Mesenchymal stem cell (in vitro differentiated cells and primary cell): Measurements from ENCODE around the gene SC5D.

Source experiments
- DNase-seq: peaks from one replicate; pipeline ENCODE4 v3.0.0-alpha.2; 2013
- H2AFZ ChIP-seq: one replicate; pipeline ENCODE4 v1.6.1; 2013; ENCODE audit warnings: low read depth, mild to moderate bottlenecking, control low read depth, inconsistent platforms, low read length, moderate library complexity
- H2AK5ac ChIP-seq: 2 replicates; pipeline ENCODE4 v1.6.1; 2013; ENCODE audit warnings: low read length, moderate library complexity, mild to moderate bottlenecking, inconsistent platforms; ENCODE audit not compliant: severe bottlenecking
- H2BK120ac ChIP-seq: one replicate; pipeline ENCODE4 v1.6.1; 2013; ENCODE audit warnings: low read depth, mild to moderate bottlenecking, inconsistent platforms, low read length, moderate library complexity
- H2BK12ac ChIP-seq, 2 experiments: one replicate each; pipeline ENCODE4 v1.6.1; 2013; ENCODE audit warnings: inconsistent platforms in 2 of 2, low read length in 2 of 2, mild to moderate bottlenecking in 2 of 2, moderate library complexity in 2 of 2, control low read depth in 1 of 2
- H2BK15ac ChIP-seq: one replicate; pipeline ENCODE4 v1.6.1; 2013; ENCODE audit warnings: mild to moderate bottlenecking, low read depth, inconsistent platforms; ENCODE audit not compliant: poor library complexity, severe bottlenecking
- H2BK5ac ChIP-seq: 2 replicates; pipeline ENCODE4 v1.6.1; 2013; ENCODE audit warnings: low read depth, mild to moderate bottlenecking, low read length, control low read depth, inconsistent platforms; ENCODE audit not compliant: poor library complexity, severe bottlenecking
- H3K14ac ChIP-seq, 2 experiments: one replicate each; pipeline ENCODE4 v1.6.1; 2013; ENCODE audit warnings: inconsistent platforms in 2 of 2, low read length in 2 of 2, control low read depth in 1 of 2, mild to moderate bottlenecking in 1 of 2, moderate library complexity in 1 of 2
- H3K18ac ChIP-seq, 2 experiments: one replicate each; pipeline ENCODE4 v1.6.1; 2013; ENCODE audit warnings: inconsistent platforms in 2 of 2, low read length in 2 of 2, control low read depth in 1 of 2, low read depth in 1 of 2, mild to moderate bottlenecking in 1 of 2
- H3K23ac ChIP-seq, 2 experiments: one replicate each; pipeline ENCODE4 v1.6.1; 2013; ENCODE audit warnings: inconsistent platforms in 2 of 2, low read length in 2 of 2, mild to moderate bottlenecking in 2 of 2, moderate library complexity in 2 of 2, control low read depth in 1 of 2
- H3K27ac ChIP-seq: 2 replicates; pipeline ENCODE4 v1.5.1; 2013; ENCODE audit warnings: mild to moderate bottlenecking, moderate library complexity, low read length, control low read depth, inconsistent platforms; ENCODE audit not compliant: poor library complexity, severe bottlenecking
- H3K27me3 ChIP-seq, 2 experiments: 2 replicates each; pipeline versions ENCODE4 v1.6.1 to v1.7.0; 2013; ENCODE audit warnings: low read length in 2 of 2, mild to moderate bottlenecking in 2 of 2, moderate library complexity in 2 of 2, control low read depth in 1 of 2, inconsistent platforms in 1 of 2; ENCODE audit not compliant: control insufficient read depth in 1 of 2, insufficient read depth in 1 of 2
- H3K36me3 ChIP-seq, 2 experiments: 2 replicates each; pipeline versions ENCODE4 v1.6.1 to v1.7.0; 2013; ENCODE audit warnings: low read length in 2 of 2, control low read depth in 1 of 2, inconsistent platforms in 1 of 2, low read depth in 1 of 2, mild to moderate bottlenecking in 1 of 2; ENCODE audit not compliant: insufficient read depth in 2 of 2, control insufficient read depth in 1 of 2
- H3K4ac ChIP-seq, 2 experiments: one replicate each; pipeline ENCODE4 v1.6.1; 2013; ENCODE audit warnings: inconsistent platforms in 2 of 2, low read length in 2 of 2, mild to moderate bottlenecking in 2 of 2, moderate library complexity in 2 of 2, control low read depth in 1 of 2, low read depth in 1 of 2
- H3K4me1 ChIP-seq: 2 replicates; pipeline ENCODE4 v1.6.1; 2013; ENCODE audit warnings: low read depth, low read length, control low read depth; ENCODE audit not compliant: control insufficient read depth, insufficient read depth
- H3K4me2 ChIP-seq: 2 replicates; pipeline ENCODE4 v1.6.1; 2013; ENCODE audit warnings: low read length, mild to moderate bottlenecking, inconsistent platforms; ENCODE audit not compliant: poor library complexity, severe bottlenecking
- H3K4me3 ChIP-seq, 2 experiments: 2 replicates each; pipeline versions ENCODE4 v1.5.1 to v1.7.0; 2013; ENCODE audit warnings: low read length in 2 of 2, mild to moderate bottlenecking in 2 of 2, control low read depth in 1 of 2, low read depth in 1 of 2; ENCODE audit not compliant: insufficient read depth in 1 of 2
- H3K79me1 ChIP-seq: replicated peaks from 2 replicates; pipeline ENCODE4 v1.6.1; 2013; ENCODE audit warnings: mild to moderate bottlenecking, control low read depth, low read length, inconsistent platforms; ENCODE audit not compliant: poor library complexity, severe bottlenecking
- H3K9ac ChIP-seq: 2 replicates; pipeline ENCODE4 v1.7.0; 2013; ENCODE audit warnings: mild to moderate bottlenecking, low read length, moderate library complexity
- H3K9me3 ChIP-seq: 2 replicates; pipeline ENCODE4 v1.7.0; 2013; ENCODE audit warnings: mild to moderate bottlenecking, low read length; ENCODE audit not compliant: control insufficient read depth
- H4K8ac ChIP-seq: one replicate; pipeline ENCODE4 v1.6.1; 2013; ENCODE audit warnings: inconsistent platforms, mild to moderate bottlenecking, low read length, moderate library complexity
- H4K91ac ChIP-seq: one replicate; pipeline ENCODE4 v1.6.1; 2013; ENCODE audit warnings: mild to moderate bottlenecking, low read length, inconsistent platforms
- WGBS: methylation state at CpG from one replicate; pipeline ENCODE4 v1.1.7; 2013; ENCODE audit warnings: mixed read lengths; 5-methylcytosine and 5-hydroxymethylcytosine counted together

SC5D gene

GRCh38 chr11:121338536-121338935 lies 46.0 kb downstream of the SC5D start:
- 86% methylated on average over 11 of the region's 11 CpGs for WGBS
- Histone ChIP-seq H3K18ac (no peak overlapping the region), H3K27ac (no peak overlapping the region), H3K9me3 (no peaks in the 10 kb centered on the region), H2AFZ (no peak overlapping the region), H4K91ac (no peak overlapping the region), H3K14ac (no peak overlapping the region), H3K4me1 (no peaks in the 10 kb centered on the region), H3K23ac (no peak overlapping the region), H3K9ac (no peak overlapping the region), H2BK120ac (no peak overlapping the region), H3K4me2 (no peak overlapping the region), H3K79me1 (no peaks in the 10 kb centered on the region), H4K8ac (no peak overlapping the region), H2BK5ac (no peak overlapping the region), H3K36me3 (no peaks in the 10 kb centered on the region), H3K4me3 (no peak overlapping the region), H2AK5ac (no peak overlapping the region), H2BK15ac (no peak overlapping the region), H3K4ac (no peak overlapping the region), H3K27me3 (peaks cover 5 to 62% of the 10 kb centered on the region in 2 experiments), H2BK12ac (no peak overlapping the region)
- DNase-seq: no peak

- H3K27ac ChIP-seq: no peak overlapping the region
- H3K18ac ChIP-seq: no peak overlapping the region
- no peak overlapping the region for H3K14ac ChIP-seq
- no peak overlapping the region for H2BK5ac ChIP-seq
- no peak overlapping the region for H3K9ac ChIP-seq
- 90% methylated on average over 3 of the region's 4 CpGs for WGBS
- no peak overlapping the region for H4K8ac ChIP-seq
- peaks cover 5 to 59% of the 10 kb centered on the region in 2 experiments for H3K27me3 ChIP-seq
- no peak overlapping the region for H3K23ac ChIP-seq
- no peak for DNase-seq
- H2AK5ac ChIP-seq: no peak overlapping the region
- H3K4me3 ChIP-seq: no peak overlapping the region
- no peak overlapping the region for H2BK120ac ChIP-seq
- H3K4ac ChIP-seq: no peak overlapping the region
- no peak overlapping the region for H2AFZ ChIP-seq
- H3K4me2 ChIP-seq: no peak overlapping the region
- H3K79me1 ChIP-seq: no peaks in the 10 kb centered on the region
- H2BK12ac ChIP-seq: no peak overlapping the region
- no peak overlapping the region for H2BK15ac ChIP-seq
- H3K9me3 ChIP-seq: no peaks in the 10 kb centered on the region
- no peak overlapping the region for H4K91ac ChIP-seq
- H3K36me3 ChIP-seq: no peaks in the 10 kb centered on the region
- H3K4me1 ChIP-seq: no peaks in the 10 kb centered on the region
Observed at GRCh38 chr11:121340032-121340580, 47.5 kb downstream of the SC5D start.

- Histone ChIP-seq H2BK15ac (no peak overlapping the region), H3K14ac (no peak overlapping the region), H3K27me3 (peaks cover 5 to 55% of the 10 kb centered on the region in 2 experiments), H4K8ac (no peak overlapping the region), H3K23ac (no peak overlapping the region), H2AFZ (no peak overlapping the region), H2AK5ac (no peak overlapping the region), H3K27ac (no peak overlapping the region), H2BK12ac (no peak overlapping the region), H3K4me2 (no peak overlapping the region), H3K9me3 (no peaks in the 10 kb centered on the region), H3K18ac (no peak overlapping the region), H3K9ac (no peak overlapping the region), H3K4ac (no peak overlapping the region), H4K91ac (no peak overlapping the region), H2BK5ac (no peak overlapping the region), H3K79me1 (no peaks in the 10 kb centered on the region), H3K36me3 (no peaks in the 10 kb centered on the region), H3K4me1 (no peaks in the 10 kb centered on the region), H3K4me3 (no peak overlapping the region), H2BK120ac (no peak overlapping the region)
- WGBS: 100% methylated on average over 3 of the region's 4 CpGs
- no peak for DNase-seq
Observed at GRCh38 chr11:121341609-121342008, 49.0 kb downstream of the SC5D start.

- Histone ChIP-seq H3K27ac (no peak overlapping the region), H4K91ac (no peak overlapping the region), H2BK5ac (no peak overlapping the region), H2BK120ac (no peak overlapping the region), H2AK5ac (no peak overlapping the region), H3K4me2 (no peak overlapping the region), H2BK12ac (no peak overlapping the region), H3K14ac (no peak overlapping the region), H4K8ac (no peak overlapping the region), H3K23ac (no peak overlapping the region), H3K9me3 (no peaks in the 10 kb centered on the region), H3K79me1 (no peaks in the 10 kb centered on the region), H3K18ac (no peak overlapping the region), H2BK15ac (no peak overlapping the region), H3K4ac (no peak overlapping the region), H3K9ac (no peak overlapping the region), H3K27me3 (peaks cover 0 to 53% of the 10 kb centered on the region in 2 experiments), H2AFZ (no peak overlapping the region), H3K4me3 (no peak overlapping the region), H3K36me3 (no peaks in the 10 kb centered on the region), H3K4me1 (no peaks in the 10 kb centered on the region)
- no peak for DNase-seq
Observed at GRCh38 chr11:121344824-121345223, 52.3 kb downstream of the SC5D start.
